ENCODE measurements around the gene CAMK2D. TPM values are rescaled to one million over a fixed set of nuclear protein-coding genes. Genes with fewer than 3 reads are reported as not detected.

The CAMK2D gene
- total and polyA plus RNA-seq, 8 donors, result 8.8 to 155 (median 64.5) TPM

DNA sequence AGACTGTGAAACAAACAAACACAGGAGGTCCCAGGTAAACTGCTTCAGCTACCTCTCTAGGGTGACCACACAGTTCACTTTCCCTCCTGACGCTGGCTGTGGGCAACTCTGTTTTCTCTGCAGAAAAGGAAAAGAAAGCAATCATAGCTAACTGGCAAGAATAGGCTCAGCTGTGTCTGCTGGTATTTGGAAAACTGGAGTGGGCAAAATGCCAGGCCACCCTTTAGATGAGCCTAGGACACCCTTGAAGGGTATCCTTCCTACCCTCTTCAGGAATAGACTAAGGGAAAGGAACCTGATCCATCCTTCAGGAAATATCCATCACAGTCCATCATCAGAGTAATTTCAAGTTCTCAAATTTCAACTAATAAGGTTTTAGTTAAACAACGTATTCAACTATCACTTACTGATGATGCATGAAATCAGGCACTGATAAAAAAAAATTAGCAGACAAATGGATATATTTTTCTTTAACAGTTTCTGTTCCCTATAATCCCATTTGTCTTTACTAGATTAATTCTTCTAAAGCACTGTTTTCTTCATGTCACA lies 60.9 kb downstream of the CAMK2D start:
- no peaks in the 10 kb centered on the region for H3K36me3 ChIP-seq
- peak in 1 of 2 donors; percentile 11 for DNase-seq
- H3K4me1 ChIP-seq, result peaks cover 0 to 16% (median 8%) of the 10 kb centered on the region in 4 donors
- intact Hi-C loops (cut with DNase I; ENCODE audit: low total_unique reads), result no loop called here
- TF ChIP-seq POLR2AphosphoS5 (IDR thresholded peaks at IDR 0.05), result no peak
- TF ChIP-seq, protein P1, sequence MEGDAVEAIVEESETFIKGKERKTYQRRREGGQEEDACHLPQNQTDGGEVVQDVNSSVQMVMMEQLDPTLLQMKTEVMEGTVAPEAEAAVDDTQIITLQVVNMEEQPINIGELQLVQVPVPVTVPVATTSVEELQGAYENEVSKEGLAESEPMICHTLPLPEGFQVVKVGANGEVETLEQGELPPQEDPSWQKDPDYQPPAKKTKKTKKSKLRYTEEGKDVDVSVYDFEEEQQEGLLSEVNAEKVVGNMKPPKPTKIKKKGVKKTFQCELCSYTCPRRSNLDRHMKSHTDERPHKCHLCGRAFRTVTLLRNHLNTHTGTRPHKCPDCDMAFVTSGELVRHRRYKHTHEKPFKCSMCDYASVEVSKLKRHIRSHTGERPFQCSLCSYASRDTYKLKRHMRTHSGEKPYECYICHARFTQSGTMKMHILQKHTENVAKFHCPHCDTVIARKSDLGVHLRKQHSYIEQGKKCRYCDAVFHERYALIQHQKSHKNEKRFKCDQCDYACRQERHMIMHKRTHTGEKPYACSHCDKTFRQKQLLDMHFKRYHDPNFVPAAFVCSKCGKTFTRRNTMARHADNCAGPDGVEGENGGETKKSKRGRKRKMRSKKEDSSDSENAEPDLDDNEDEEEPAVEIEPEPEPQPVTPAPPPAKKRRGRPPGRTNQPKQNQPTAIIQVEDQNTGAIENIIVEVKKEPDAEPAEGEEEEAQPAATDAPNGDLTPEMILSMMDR (IDR thresholded peaks at IDR 0.05), result no peak
- no peak for TF ChIP-seq EP300 (IDR thresholded peaks at IDR 0.05)
- no peak for TF ChIP-seq POLR2A (IDR thresholded peaks at IDR 0.05)
- 66 to 80% (median 72%) methylated on average over 2 of the region's 2 CpGs for WGBS, 5 donors
- no peaks in the 10 kb centered on the region for H3K9me3 ChIP-seq
- H3K4me3 ChIP-seq, result no peak overlapping the region
- no peaks in the 10 kb centered on the region for H3K27me3 ChIP-seq
- no peak overlapping the region for H3K27ac ChIP-seq

DNA sequence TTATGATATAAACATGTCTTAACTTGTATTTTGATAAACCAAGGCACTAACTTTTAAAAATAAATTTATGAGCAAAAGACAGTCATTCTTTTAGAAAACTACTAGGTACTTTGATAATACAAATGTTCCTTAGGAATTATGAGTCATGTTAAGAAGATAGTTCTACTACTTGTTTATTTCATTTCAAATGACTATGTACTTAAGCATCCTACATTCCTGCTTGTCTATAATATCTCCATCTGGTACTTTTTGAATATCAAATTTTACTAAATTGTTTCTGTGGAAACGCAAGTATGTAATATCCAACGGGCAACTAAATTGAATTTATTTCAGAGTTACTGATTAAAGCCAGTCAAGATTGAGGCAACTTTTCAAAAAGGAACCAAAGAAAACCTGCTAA lies 61.8 kb downstream of the CAMK2D start:
- no peak for TF ChIP-seq POLR2AphosphoS5 (IDR thresholded peaks at IDR 0.05)
- no peak for TF ChIP-seq POLR2A (IDR thresholded peaks at IDR 0.05)
- TF ChIP-seq, protein P1 (IDR thresholded peaks at IDR 0.05), result no peak
- TF ChIP-seq EP300 (IDR thresholded peaks at IDR 0.05), result no peak
- 94 to 97% (median 95%) methylated on average over 2 of the region's 2 CpGs for WGBS, 5 donors
- Histone ChIP-seq H3K4me1 (peaks cover 0 to 18% (median 11%) of the 10 kb centered on the region in 4 donors), H3K27ac (no peak overlapping the region), H3K36me3 (no peaks in the 10 kb centered on the region), H3K27me3 (no peaks in the 10 kb centered on the region), H3K4me3 (no peak overlapping the region), H3K9me3 (no peaks in the 10 kb centered on the region)
- DNase-seq, result no peak
- intact Hi-C loops (cut with DNase I; ENCODE audit: low total_unique reads), result no loop called here

DNA sequence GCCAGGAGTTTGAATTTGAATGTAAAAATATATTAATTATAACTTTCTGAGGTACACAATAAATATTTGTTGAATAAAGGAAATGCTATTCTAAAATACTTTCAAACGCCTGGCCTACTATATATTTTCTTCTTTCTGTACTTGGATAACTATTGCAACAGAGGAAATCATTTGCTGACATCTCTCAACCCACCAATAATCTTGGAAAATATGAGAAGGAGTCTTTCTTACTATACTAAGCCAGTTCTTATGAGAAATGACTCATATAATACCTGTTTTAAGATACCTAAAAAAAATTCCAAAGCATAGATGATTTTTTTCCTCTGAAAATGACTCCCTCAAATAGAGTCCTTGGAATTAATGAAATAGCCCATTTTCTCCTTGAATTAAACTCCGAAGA lies 64.1 kb downstream of the CAMK2D start:
- H3K27ac ChIP-seq, result no peak overlapping the region
- H3K4me3 ChIP-seq, result no peak overlapping the region
- 93 to 98% (median 95%) methylated on average over 2 of the region's 2 CpGs for WGBS, 5 donors
- H3K4me1 ChIP-seq, result peaks cover 4 to 41% (median 23%) of the 10 kb centered on the region in 4 donors
- no peaks in the 10 kb centered on the region for H3K9me3 ChIP-seq
- intact Hi-C loops (cut with DNase I; ENCODE audit: low total_unique reads), result no loop called here
- no peak for DNase-seq
- TF ChIP-seq POLR2A (IDR thresholded peaks at IDR 0.05) (no peak), POLR2AphosphoS5 (IDR thresholded peaks at IDR 0.05) (no peak), EP300 (IDR thresholded peaks at IDR 0.05) (no peak)
- TF ChIP-seq, protein P1 (IDR thresholded peaks at IDR 0.05), result no peak
- H3K27me3 ChIP-seq, result no peaks in the 10 kb centered on the region
- H3K36me3 ChIP-seq, result no peaks in the 10 kb centered on the region

DNA sequence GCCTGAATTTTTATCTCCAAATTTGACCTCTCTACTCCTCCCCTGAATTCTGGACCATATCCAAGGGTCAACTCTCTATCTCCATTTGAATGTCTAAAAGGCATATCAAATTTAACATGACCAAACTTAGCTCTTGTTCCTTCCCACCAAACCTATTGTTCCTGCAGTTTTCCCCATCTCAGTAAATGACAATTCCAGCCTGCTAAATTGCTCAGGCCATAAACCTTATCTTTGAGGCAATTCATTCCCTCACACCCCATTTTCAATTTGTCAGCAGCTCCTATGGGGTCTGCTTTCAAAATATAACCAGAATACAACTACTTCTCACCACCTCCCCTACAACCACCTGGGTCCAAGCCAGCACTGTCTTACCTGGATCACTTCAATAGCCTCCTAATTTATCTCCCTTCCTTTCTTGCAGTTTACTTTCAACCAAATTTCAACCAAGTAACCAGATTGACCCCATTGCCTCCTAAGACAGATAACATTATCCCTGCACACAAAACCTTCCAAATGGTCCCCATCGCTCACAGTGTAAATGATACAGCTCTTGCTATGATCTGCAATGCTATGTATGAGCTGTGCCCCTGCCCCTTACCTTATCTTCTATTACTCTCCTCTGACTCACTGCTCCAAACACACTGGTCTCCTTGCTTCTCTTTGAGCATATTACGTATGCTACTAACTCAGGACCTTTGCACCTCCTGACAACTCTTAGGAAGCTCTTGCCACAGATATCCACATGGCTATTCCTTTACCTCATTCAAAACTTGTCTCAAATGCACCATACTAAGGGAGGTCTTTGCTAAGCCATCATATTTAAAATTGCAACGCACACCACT lies 66.0 kb downstream of the CAMK2D start:
- no peaks in the 10 kb centered on the region for H3K36me3 ChIP-seq
- no peaks in the 10 kb centered on the region for H3K9me3 ChIP-seq
- no peak overlapping the region for H3K27ac ChIP-seq
- DNase-seq, result peak in 1 of 2 donors; percentile 36
- TF ChIP-seq POLR2A (IDR thresholded peaks at IDR 0.05) (no peak), POLR2AphosphoS5 (IDR thresholded peaks at IDR 0.05) (peak in 1 of 3 donors; percentile 14)
- 79 to 89% (median 87%) methylated on average over 3 of the region's 3 CpGs for WGBS, 5 donors
- intact Hi-C loops (cut with DNase I; ENCODE audit: low total_unique reads), result no loop called here
- no peaks in the 10 kb centered on the region for H3K27me3 ChIP-seq
- H3K4me3 ChIP-seq, result no peak overlapping the region
- peaks cover 4 to 39% (median 22%) of the 10 kb centered on the region in 4 donors for H3K4me1 ChIP-seq

Measured in stomach (tissue), 9 donors.